ENCODE results near the gene B4GALT5. TPM values are rescaled to one million over a fixed set of nuclear protein-coding genes. Genes with fewer than 3 reads are reported as not detected.
A peak's percentile ranks its signal among the peaks of the same experiment; 100 is the strongest.

Gene B4GALT5
- total RNA-seq, 2 donors from 2014 or later = 34.5 to 56.2 TPM

DNA sequence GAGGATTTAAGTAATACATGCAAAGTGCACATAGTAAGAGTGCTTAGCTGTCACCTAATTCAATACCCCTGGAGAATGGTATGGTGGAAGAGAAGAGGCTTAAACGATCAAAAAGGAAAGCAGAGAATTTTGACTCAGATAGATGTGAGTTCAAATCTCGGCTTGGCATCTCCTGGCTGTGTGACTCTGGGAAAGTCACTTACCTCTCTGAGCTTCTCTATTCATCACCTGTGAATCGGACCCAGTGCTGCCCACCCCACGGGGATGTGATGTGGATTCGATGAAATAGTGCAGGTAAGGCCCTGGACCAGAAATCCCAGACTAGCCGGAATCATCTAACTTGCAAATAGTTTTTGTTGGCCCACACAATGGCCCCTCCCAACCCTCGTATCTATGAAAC is 1.8 kb upstream of the B4GALT5 start:
- no peaks in the 10 kb centered on the region for H3K27me3 ChIP-seq
- no peak for DNase-seq
- H3K4me3 ChIP-seq = no peak overlapping the region
- no peaks in the 10 kb centered on the region for H3K9me3 ChIP-seq
- H3K27ac ChIP-seq = no peak overlapping the region
- no peak overlapping the region for H3K9ac ChIP-seq (ENCODE audit: low read depth in 2 of 2, low read length in 2 of 2)
- intact Hi-C loops (cut with DNase I) = loop anchor here (10.0 kb wide), 1 partner anchor 99 kb away; the partner anchor contains the start of gene SLC9A8
- TF ChIP-seq, protein P1, sequence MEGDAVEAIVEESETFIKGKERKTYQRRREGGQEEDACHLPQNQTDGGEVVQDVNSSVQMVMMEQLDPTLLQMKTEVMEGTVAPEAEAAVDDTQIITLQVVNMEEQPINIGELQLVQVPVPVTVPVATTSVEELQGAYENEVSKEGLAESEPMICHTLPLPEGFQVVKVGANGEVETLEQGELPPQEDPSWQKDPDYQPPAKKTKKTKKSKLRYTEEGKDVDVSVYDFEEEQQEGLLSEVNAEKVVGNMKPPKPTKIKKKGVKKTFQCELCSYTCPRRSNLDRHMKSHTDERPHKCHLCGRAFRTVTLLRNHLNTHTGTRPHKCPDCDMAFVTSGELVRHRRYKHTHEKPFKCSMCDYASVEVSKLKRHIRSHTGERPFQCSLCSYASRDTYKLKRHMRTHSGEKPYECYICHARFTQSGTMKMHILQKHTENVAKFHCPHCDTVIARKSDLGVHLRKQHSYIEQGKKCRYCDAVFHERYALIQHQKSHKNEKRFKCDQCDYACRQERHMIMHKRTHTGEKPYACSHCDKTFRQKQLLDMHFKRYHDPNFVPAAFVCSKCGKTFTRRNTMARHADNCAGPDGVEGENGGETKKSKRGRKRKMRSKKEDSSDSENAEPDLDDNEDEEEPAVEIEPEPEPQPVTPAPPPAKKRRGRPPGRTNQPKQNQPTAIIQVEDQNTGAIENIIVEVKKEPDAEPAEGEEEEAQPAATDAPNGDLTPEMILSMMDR (IDR thresholded peaks at IDR 0.05) = no peak
- no peaks in the 10 kb centered on the region for H3K36me3 ChIP-seq
- no peaks in the 10 kb centered on the region for H3K4me1 ChIP-seq

DNA sequence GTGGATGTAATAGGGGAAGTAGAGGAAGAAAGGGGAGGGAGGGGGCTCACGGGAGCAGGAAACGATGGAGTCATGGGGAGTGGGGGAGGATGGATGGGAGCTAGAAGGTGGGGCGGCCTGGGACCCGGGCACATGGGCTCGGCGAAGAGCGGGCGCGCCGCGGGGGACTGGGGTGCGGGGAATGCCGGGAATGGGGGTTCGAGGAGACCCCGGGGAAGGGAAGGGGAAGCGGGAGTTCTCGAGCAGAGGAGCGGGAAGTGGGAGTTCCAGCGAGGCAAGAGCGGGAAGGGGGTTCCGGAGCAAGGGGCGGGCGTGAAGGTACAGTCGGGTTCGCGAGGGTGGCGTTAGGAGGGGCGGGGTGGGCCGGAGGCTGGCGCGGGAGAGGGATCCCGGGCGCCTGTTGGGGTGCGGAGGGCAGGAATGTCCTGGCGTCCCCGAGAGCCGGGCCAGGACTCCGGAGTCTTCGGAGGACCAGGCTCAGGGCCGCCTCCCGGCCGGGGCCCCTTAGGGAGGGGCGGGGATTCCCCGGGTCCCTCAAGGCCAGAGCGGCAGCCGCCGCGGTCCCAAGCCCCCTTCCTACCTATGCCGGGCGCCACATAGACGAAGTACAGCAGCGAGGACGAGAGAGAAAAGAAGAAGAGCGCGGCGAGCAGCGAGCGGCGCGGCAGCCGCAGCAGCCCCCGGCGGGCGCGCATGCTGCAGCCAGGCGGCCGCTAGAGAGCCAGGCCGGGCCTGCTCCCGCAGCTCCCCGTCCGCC is 504 bp downstream of the B4GALT5 start:
- Histone ChIP-seq H3K27me3 (no peaks in the 10 kb centered on the region), H3K36me3 (no peaks in the 10 kb centered on the region), H3K27ac (peak overlapping the region; percentile 89), H3K4me3 (peak overlapping the region; percentile 83), H3K4me1 (no peaks in the 10 kb centered on the region), H3K9ac (ENCODE audit: low read depth in 2 of 2, low read length in 2 of 2) (peak overlapping the region; percentile 90 to 92), H3K9me3 (no peaks in the 10 kb centered on the region)
- TF ChIP-seq, protein P1 (IDR thresholded peaks at IDR 0.05) = no peak
- DNase-seq = peak; percentile 53
- intact Hi-C loops (cut with DNase I) = loop anchor here (10.0 kb wide), 1 partner anchor 102 kb away; the partner anchor contains the start of gene SLC9A8

DNA sequence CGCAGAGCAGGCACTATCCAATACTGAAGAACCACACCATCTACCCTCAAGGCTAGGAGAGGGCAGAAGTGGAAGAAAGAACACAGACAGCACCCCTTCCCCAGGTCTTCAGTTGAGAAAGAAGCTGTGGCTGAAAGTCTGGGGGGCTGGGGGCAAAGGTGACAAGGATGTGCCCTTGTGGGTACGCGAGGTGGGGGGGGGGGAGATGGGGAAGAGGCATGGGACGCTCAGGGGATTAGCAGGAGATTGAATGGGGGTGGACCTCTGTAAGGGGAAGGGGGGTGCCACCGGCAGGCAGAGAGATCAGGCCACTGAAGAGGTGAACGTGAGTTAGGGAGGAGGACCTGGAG is 1.1 kb downstream of the B4GALT5 start:
- no peak for DNase-seq
- peak overlapping the region; percentile 89 for H3K27ac ChIP-seq
- no peaks in the 10 kb centered on the region for H3K36me3 ChIP-seq
- H3K9ac ChIP-seq (ENCODE audit: low read depth in 2 of 2, low read length in 2 of 2) = peak overlapping the region; percentile 90 to 92
- peak overlapping the region; percentile 83 for H3K4me3 ChIP-seq
- H3K4me1 ChIP-seq = no peaks in the 10 kb centered on the region
- TF ChIP-seq, protein P1 (IDR thresholded peaks at IDR 0.05) = no peak
- no peaks in the 10 kb centered on the region for H3K9me3 ChIP-seq
- intact Hi-C loops (cut with DNase I) = loop anchor here (10.0 kb wide), 1 partner anchor 102 kb away; the partner anchor contains the start of gene SLC9A8
- H3K27me3 ChIP-seq = no peaks in the 10 kb centered on the region

DNA sequence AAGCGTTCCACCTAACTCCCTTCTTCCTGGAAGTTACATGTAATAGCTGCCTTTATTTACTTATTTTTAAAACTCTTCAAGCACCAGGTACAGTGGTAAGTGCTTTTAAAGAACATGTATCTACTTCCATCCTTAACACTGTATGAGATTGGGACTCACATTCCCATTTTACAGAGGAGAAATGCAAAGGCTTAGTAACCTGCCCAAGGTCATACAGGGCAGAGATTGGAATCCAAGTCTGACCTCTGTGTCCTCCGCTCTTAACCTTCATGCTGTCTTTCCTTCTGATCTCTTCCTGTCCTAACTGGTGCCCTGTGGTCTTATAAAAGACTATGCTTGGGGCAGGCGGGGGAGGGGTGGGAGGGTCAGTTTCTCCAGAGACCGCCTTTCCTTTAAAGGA is 1.6 kb downstream of the B4GALT5 start:
- H3K27ac ChIP-seq = peak overlapping the region; percentile 89
- H3K36me3 ChIP-seq = no peaks in the 10 kb centered on the region
- H3K9ac ChIP-seq (ENCODE audit: low read depth in 2 of 2, low read length in 2 of 2) = peak overlapping the region; percentile 90 to 92
- no peaks in the 10 kb centered on the region for H3K27me3 ChIP-seq
- TF ChIP-seq, protein P1 (IDR thresholded peaks at IDR 0.05) = no peak
- intact Hi-C loops (cut with DNase I) = loop anchor here (10.0 kb wide), 1 partner anchor 103 kb away; the partner anchor contains the start of gene SLC9A8
- no peaks in the 10 kb centered on the region for H3K9me3 ChIP-seq
- H3K4me3 ChIP-seq = peak overlapping the region; percentile 83
- no peaks in the 10 kb centered on the region for H3K4me1 ChIP-seq
- DNase-seq = no peak

DNA sequence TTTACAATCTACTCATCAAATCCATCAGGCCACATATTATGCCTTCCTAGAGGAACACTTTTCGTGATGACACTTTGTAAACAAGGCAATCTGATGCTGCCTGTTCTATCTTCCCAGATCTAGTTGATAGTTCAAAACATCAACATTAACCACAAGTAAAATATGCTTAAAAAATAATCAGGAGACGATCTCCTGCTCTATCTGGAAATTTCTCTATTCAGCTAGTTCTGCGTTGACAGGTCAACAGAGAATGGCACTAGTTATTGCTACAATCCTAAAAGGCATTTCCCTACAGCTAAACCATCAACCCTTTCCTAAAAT is 2.1 kb downstream of the B4GALT5 start:
- Histone ChIP-seq H3K4me3 (peak overlapping the region; percentile 83), H3K27me3 (no peaks in the 10 kb centered on the region), H3K36me3 (no peaks in the 10 kb centered on the region), H3K27ac (peak overlapping the region; percentile 89), H3K9ac (ENCODE audit: low read depth in 2 of 2, low read length in 2 of 2) (peak overlapping the region in 1 of 2 donors; percentile 90), H3K9me3 (no peaks in the 10 kb centered on the region), H3K4me1 (no peaks in the 10 kb centered on the region)
- intact Hi-C loops (cut with DNase I) = loop anchor here (10.0 kb wide), 1 partner anchor 103 kb away; the partner anchor contains the start of gene SLC9A8
- TF ChIP-seq, protein P1 (IDR thresholded peaks at IDR 0.05) = no peak
- DNase-seq = no peak
